AML-193 (cell line): ENCODE data around the gene RFC4.

Source experiments
- DNase-seq, 2 experiments: peaks; one replicate each; lab custom pipeline; 2025; lab: John Stamatoyannopoulos, UW

The RFC4 gene

GRCh38 chr3:186750316-186750715 lies 56.0 kb downstream of the RFC4 start:
- no peak for DNase-seq

GRCh38 chr3:186746008-186746407 lies 60.3 kb downstream of the RFC4 start:
- no peak for DNase-seq

GRCh38 chr3:186743666-186744065 lies 62.6 kb downstream of the RFC4 start:
- DNase-seq, result no peak

- no peak for DNase-seq
Observed at GRCh38 chr3:186742618-186743380, 63.5 kb downstream of the RFC4 start.
